T-helper 2 cell treated with Interferon-gamma antibody and Interleukin-4, amounts not matched to agents 100 ng/mL and 5 ng/mL, for 36 hours (primary cell): ENCODE measurements around the gene CARNS1. TPM values are rescaled to one million over a fixed set of nuclear protein-coding genes. Genes with fewer than 3 reads are reported as not detected.

ENCODE experiments used
- intact Hi-C: fragments of 100-400 bp; cut with micrococcal nuclease; formaldehyde crosslinking; loops from one replicate; pipeline ENCODE4 v1.15.1; 2023
- total RNA-seq: library from RNA; stranded (reverse); gene quantifications from 2 replicates; pipeline ENCODE4 v1.2.3, GENCODE V29; 2022

Gene CARNS1
- total RNA-seq, 1 donor from 2014 or later = 0.86 TPM

- intact Hi-C loops = no loop called here
Measured at GRCh38 chr11:67463186-67463585, 47.7 kb downstream of the CARNS1 start.

GRCh38 chr11:67463680-67464410, 48.4 kb downstream of the CARNS1 start:
- intact Hi-C loops = loop anchor here (1.0 kb wide), 3 partner anchors 21 to 61 kb away; partner anchors contain the start of gene CDK2AP2

GRCh38 chr11:67464411-67465188, 49.1 kb downstream of the CARNS1 start:
- intact Hi-C loops = loop anchor here (1.0 to 5.0 kb wide), 4 partner anchors 21 to 61 kb away; partner anchors contain the start of genes CDK2AP2 and RPS6KB2

GRCh38 chr11:67465189-67465510, 49.7 kb downstream of the CARNS1 start:
- intact Hi-C loops = loop anchor here (5.0 kb wide), 1 partner anchor 38 kb away; the partner anchor contains the start of gene RPS6KB2

- intact Hi-C loops = loop anchor here (5.0 kb wide), 1 partner anchor 38 kb away; the partner anchor contains the start of gene RPS6KB2
Measured at GRCh38 chr11:67465530-67465929, 50.1 kb downstream of the CARNS1 start.

- intact Hi-C loops = loop anchor here (5.0 kb wide), 1 partner anchor 39 kb away; the partner anchor contains the start of gene RPS6KB2
Measured at GRCh38 chr11:67466367-67466766, 50.9 kb downstream of the CARNS1 start.

GRCh38 chr11:67466962-67467771, 51.7 kb downstream of the CARNS1 start:
- intact Hi-C loops = loop anchor here (5.0 kb wide), 1 partner anchor 40 kb away; the partner anchor contains the start of gene RPS6KB2

- intact Hi-C loops = loop anchor here (2.0 to 5.0 kb wide), 3 partner anchors 29 to 77 kb away; partner anchors contain the start of genes RAD9A and RPS6KB2
Measured at GRCh38 chr11:67468056-67468455, 52.6 kb downstream of the CARNS1 start.

- intact Hi-C loops = loop anchor here (2.0 to 5.0 kb wide), 3 partner anchors 30 to 78 kb away; partner anchors contain the start of genes RAD9A and RPS6KB2
Measured at GRCh38 chr11:67468456-67468758, 52.9 kb downstream of the CARNS1 start.

GRCh38 chr11:67468759-67469507, 53.5 kb downstream of the CARNS1 start, which contains the start of gene TMEM134:
Gene TMEM134 (minus strand): TSS chr11:67469251. CDS start chr11:67469192, 59 bp downstream.
- intact Hi-C loops = loop anchor here (1.0 to 5.0 kb wide), 6 partner anchors 15 to 78 kb away; partner anchors contain the start of genes RAD9A and RPS6KB2

- intact Hi-C loops = loop anchor here (1.0 to 5.0 kb wide), 6 partner anchors 15 to 79 kb away; partner anchors contain the start of genes RAD9A and RPS6KB2
Measured at GRCh38 chr11:67469508-67469811, 54.0 kb downstream of the CARNS1 start.

- intact Hi-C loops = no loop called here
Measured at GRCh38 chr11:67470337-67471002, 55.0 kb downstream of the CARNS1 start.

- intact Hi-C loops = no loop called here
Measured at GRCh38 chr11:67472882-67473281, 57.4 kb downstream of the CARNS1 start.

Other genes with a start within 250 kb of the CARNS1 start
- gene GRK2, start 149.2 kb upstream of the CARNS1 start, total RNA-seq = 315 and 316 TPM in 2 replicates
- 188 and 192 TPM in 2 replicates for gene ANKRD13D, start 126.4 kb upstream of the CARNS1 start, total RNA-seq
- 9.7 and 14.2 TPM in 2 replicates for gene SSH3, start 112.1 kb upstream of the CARNS1 start, total RNA-seq
- 48.0 and 52.8 TPM in 2 replicates for gene POLD4, start 62.1 kb upstream of the CARNS1 start, total RNA-seq
- gene CLCF1, start 42.1 kb upstream of the CARNS1 start, total RNA-seq = 0.39 and 0.48 TPM in 2 replicates
- 44.8 and 51.7 TPM in 2 replicates for gene RAD9A, start 23.7 kb upstream of the CARNS1 start, total RNA-seq
- gene PPP1CA, start 13.8 kb upstream of the CARNS1 start, total RNA-seq = 346 and 351 TPM in 2 replicates
- gene TBC1D10C, start 11.6 kb upstream of the CARNS1 start, total RNA-seq = 280 and 291 TPM in 2 replicates
- 59.8 and 64.4 TPM in 2 replicates for gene RPS6KB2, start 12.8 kb downstream of the CARNS1 start, total RNA-seq
- 308 and 324 TPM in 2 replicates for gene PTPRCAP, start 22.0 kb downstream of the CARNS1 start, total RNA-seq
- 241 and 247 TPM in 2 replicates for gene CORO1B, start 27.8 kb downstream of the CARNS1 start, total RNA-seq
- gene GPR152, start 37.1 kb downstream of the CARNS1 start, total RNA-seq = not detected in 2 replicates
- gene CABP4, start 39.7 kb downstream of the CARNS1 start, total RNA-seq = 3.7 and 4.0 TPM in 2 replicates
- gene TMEM134, start 53.6 kb downstream of the CARNS1 start, total RNA-seq = 34.3 and 40.4 TPM in 2 replicates
- 150 and 157 TPM in 2 replicates for gene AIP, start 67.3 kb downstream of the CARNS1 start, total RNA-seq
- gene PITPNM1, start 89.7 kb downstream of the CARNS1 start, total RNA-seq = 80.2 and 91.6 TPM in 2 replicates
- 159 and 166 TPM in 2 replicates for gene CDK2AP2, start 92.5 kb downstream of the CARNS1 start, total RNA-seq
- not detected in 2 replicates for gene CABP2, start 107.8 kb downstream of the CARNS1 start, total RNA-seq
- 278 and 289 TPM in 2 replicates for gene GSTP1, start 168.1 kb downstream of the CARNS1 start, total RNA-seq
- 219 TPM in 2 replicates for gene NDUFV1, start 191.3 kb downstream of the CARNS1 start, total RNA-seq
- 9.8 and 11.5 TPM in 2 replicates for gene NUDT8, start 214.3 kb downstream of the CARNS1 start, total RNA-seq
- not detected in 2 replicates for gene TBX10, start 224.1 kb downstream of the CARNS1 start, total RNA-seq
- gene ACY3, start 235.1 kb downstream of the CARNS1 start, total RNA-seq = 0.68 and 0.80 TPM in 2 replicates